ENCODE measurements around the gene CIPC.

Gene CIPC

DNA sequence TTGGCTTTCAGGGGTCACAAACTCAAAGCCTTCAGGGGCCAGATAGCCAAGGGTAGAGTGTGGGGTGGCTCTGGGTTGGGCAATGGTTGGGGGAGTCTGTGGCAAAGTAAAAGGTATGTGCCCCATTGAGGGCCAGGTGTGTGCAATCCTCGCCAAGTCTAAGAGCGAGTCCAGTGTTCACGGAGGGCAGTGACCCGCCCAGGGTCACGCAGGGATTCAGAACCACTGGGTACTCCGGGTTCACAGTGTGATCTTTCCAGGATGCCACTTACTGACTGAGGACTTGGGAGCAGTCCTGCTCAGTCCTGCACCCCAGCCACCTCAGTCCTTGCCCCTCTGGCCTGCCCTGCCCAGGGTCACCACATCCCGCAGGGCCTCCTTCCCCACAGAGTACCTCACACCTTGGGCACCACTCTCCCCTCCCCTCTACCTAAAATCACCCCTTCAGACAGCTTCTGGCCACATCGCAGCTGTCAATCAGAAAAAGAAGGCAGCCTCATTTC, 27.8 kb downstream of the CIPC start:
- no peak for DNase-seq (ENCODE audit: low read depth in 2 of 2)

GRCh38 chr14:77126461-77126990, 28.5 kb downstream of the CIPC start:
- no peak for DNase-seq (ENCODE audit: low read depth in 2 of 2)

DNA sequence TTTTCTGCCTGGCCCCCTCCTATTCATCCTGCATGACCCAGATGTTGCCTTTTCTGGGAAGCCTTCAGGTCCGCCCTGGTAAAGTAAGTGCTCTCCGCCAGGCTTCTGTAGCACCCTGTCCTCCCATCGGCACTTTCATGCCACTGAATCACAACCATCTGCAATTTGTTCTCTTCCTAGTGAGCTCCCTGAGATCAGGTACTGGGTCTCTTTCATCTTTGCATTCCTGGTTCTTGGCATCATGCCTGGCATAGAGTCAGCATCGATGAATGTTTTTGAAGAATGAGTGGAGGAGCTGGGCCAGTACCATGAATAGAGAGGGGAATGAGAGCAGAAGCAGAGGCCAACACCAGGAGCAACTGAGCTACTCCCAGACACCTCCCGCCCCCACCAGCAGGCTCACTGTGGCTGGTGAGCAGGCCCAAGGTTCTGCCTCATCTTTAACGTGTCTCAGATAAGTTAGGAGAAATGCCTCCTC, 30.4 kb downstream of the CIPC start:
- no peak for DNase-seq (ENCODE audit: low read depth in 2 of 2)

DNA sequence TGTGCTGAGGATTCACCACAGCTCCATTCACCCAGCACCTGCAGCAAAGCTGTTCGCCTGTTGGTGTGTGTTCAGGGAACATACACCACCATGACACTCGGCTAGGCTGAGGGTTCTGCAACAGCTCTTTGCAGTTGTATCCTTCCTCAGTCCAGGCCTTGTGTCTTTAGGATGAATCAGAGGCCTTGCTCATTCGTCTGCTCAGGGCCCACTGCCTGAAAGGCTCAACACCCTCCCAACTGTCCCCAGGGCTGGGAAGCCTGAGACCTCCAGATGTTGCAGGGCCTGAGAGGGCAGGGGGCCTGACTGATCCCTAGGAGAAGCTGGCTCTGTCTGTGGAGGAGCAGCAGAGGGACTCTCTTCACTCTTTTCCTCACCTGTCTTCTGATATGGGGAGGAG, 32.3 kb downstream of the CIPC start:
- DNase-seq (ENCODE audit: low read depth in 2 of 2), result no peak

DNA sequence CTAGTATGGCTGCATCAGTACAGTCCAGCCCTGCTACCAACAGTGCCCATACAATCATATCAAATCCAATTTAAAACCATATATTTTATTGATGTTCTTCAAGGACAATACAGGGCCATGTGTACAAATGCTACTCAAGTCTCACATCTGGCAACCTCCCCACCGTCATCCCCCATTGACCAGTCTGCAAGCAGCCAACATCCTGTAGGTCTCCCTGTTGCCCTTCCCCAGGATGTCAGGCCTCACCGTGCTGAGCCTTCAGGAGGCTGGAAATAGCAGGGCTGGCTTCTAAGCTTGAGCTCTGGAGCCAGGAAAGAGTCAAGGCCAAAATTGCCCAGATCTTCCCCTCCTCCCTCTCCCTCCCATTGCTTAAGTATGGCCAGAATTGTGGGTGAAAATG, 33.1 kb downstream of the CIPC start:
- DNase-seq (ENCODE audit: low read depth in 2 of 2), result no peak

DNA sequence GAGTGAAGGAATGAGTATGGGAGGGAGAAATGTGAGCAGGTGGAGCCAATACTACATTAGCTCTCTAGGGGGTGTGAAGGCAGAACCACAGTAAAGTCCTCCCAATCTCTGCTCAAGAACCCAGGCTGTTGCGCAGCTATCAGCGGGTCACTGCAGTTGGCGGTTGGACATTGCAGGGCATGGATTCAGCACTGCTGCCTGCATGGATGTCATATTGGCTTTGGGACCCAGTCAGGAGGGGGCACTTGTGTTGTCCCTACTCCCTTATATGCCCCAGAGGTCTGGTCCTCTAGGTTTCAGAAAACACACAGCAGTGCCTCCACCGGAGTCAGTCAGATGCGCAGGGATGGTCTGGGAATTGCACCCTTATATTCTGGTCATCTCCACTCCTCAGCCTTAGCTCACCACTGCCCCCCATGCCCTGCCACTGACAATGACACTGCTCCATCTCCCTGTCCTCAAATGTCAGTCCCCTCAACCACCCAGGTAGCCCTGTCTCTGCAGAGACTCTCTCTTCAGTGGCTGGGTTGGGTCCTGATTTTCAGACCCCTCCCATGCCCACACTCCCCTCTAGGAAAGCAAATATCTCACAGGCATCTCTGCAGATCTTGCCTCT, 33.9 kb downstream of the CIPC start:
- no peak for DNase-seq (ENCODE audit: low read depth in 2 of 2)

GRCh38 chr14:77133720-77134338, 35.8 kb downstream of the CIPC start:
- DNase-seq (ENCODE audit: low read depth in 2 of 2), result peak; percentile 33 to 38

- no peak for DNase-seq (ENCODE audit: low read depth in 2 of 2)
Observed at GRCh38 chr14:77139022-77139421, 41.0 kb downstream of the CIPC start.

- DNase-seq (ENCODE audit: low read depth in 2 of 2), result peak; percentile 41 to 48
Observed at GRCh38 chr14:77139540-77140358, 41.7 kb downstream of the CIPC start.

DNA sequence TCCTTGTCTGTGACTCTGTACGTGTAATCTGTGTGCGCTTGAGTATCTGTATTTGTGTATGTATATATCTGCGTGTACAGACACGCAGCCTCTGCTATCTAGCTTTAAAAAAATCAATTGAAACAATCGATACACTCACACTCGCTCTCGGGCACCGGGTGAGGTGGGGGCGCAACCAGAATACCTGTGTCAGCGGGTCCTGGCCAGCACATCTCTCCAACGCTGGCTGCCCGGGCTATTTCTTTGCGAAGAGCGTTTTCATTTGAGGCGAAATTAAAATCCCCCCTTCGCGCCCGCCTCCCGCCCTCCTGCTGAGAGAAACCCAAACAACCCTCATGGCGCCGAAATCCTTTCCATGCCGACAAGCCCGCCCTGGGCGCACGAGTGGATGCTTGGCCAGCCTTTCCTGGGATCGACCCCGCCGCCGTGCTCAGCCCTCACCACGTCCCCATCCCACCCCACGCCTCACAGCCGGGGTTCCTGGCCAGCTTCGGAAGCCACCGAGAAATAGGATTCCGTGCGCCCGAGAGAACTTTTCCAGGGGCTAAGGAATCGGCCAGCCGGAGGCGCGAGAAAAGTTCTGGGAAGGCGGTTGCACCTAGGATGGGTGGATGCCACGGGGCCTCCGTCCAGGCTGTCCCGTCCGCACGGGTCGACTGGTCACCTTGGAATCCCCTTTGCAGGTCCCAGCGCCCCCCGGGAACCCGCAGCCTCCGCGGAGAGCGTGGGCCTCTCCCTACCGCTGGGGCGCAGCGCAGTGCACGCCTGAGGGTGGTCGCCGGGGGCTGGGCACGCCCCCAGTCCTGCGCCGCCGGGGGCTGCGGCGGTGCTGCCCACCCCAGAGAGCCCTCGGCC, 42.5 kb downstream of the CIPC start:
- no peak for DNase-seq (ENCODE audit: low read depth in 2 of 2)

GRCh38 chr14:77141214-77142004, 43.4 kb downstream of the CIPC start, which contains the start of gene ZDHHC22:
ZDHHC22 (minus strand) TSS chr14:77141791; CDS start chr14:77139738, 2,053 bp downstream.
- no peak for DNase-seq (ENCODE audit: low read depth in 2 of 2)

DNA sequence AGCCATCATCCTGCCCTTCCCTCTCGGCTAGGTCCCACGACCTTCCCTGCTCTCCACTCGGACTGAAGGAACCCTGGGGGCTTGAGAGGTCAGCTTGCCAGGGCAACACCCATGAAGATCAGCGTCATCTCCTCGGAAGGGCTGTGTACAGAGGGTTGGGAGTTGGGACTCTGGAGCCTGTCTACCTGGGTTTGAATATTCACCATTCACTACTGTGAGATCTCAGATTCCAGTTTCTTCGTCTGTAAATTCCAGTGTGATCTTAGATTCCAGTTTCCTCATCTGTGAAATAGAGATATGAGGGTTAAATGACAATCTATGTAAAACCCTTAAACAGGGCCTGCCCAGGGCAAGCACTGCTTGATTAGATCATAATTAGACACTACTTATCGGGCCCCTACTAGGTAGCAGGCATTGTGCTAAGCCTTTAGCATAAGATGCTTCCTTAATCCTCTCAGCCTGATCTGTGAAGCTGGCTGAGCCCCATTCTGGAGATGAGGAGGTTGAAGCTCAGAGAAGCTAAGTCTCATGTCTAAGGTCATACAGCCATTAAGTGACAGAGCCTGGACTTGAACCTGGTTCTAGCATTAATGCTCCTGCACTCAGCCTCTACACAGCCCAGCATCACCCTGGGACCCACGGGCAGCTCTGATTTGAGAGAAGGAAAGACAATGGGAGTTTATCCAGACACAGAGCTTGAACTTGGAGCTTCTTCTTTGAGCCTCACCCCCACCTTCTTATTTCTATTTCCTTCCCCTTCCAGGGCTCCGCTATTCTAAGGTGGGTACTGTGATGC, 44.1 kb downstream of the CIPC start:
- DNase-seq (ENCODE audit: low read depth in 2 of 2), result no peak

DNA sequence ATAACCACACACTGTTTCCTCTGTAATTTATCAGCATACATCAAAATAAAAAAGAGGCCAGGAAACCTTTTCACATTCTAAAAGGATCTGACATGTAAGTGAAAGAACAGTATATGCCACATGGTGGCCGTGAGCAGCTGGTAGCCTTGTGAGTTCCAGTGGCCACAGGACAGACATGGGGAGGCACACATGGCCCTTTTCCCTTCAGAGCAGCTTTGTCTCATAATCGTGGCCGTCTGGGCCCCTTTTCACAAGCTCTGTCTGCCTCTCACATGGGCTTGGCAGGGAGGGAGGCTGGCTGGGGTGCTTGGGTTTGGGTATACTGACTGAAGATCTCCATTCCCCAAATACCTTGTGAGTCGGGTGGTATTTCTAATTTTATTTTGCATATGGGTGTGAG, 45.0 kb downstream of the CIPC start:
- DNase-seq (ENCODE audit: low read depth in 2 of 2), result no peak

DNA sequence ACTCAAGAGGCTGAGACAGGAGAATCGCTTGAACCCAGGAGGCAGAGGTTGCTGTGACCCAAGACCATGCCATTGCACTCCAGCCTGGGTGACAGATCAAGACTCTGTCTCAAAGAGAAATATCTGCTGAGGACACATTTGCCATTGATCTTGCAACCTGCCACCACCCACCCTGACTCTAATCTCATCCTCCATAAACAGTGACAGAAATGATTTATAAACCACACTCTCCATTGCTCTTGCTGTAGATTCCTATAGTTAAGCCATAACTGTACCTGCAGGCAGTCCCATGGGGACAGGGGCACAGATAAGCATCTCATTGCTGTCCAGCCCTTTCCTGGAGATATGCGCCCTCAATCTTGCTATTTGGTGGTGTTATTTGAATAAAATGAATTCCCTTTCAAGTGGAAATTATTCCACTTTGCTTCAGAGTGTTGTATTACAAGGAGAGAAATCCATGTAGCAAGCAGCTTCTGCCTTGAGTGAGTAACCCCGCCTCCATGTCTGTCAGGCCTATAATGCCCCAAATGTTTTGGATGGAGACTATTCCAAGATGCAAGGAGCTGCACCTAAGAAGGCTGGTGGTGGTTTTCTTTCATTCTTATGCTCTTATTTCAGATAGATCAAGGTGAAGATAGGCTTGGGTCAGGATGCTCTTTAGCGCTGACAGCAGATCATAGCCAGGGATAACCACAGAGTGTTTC, 46.5 kb downstream of the CIPC start:
- no peak for DNase-seq (ENCODE audit: low read depth in 2 of 2)

GRCh38 chr14:77145975-77146740, 48.1 kb downstream of the CIPC start:
- no peak for DNase-seq (ENCODE audit: low read depth in 2 of 2)

DNA sequence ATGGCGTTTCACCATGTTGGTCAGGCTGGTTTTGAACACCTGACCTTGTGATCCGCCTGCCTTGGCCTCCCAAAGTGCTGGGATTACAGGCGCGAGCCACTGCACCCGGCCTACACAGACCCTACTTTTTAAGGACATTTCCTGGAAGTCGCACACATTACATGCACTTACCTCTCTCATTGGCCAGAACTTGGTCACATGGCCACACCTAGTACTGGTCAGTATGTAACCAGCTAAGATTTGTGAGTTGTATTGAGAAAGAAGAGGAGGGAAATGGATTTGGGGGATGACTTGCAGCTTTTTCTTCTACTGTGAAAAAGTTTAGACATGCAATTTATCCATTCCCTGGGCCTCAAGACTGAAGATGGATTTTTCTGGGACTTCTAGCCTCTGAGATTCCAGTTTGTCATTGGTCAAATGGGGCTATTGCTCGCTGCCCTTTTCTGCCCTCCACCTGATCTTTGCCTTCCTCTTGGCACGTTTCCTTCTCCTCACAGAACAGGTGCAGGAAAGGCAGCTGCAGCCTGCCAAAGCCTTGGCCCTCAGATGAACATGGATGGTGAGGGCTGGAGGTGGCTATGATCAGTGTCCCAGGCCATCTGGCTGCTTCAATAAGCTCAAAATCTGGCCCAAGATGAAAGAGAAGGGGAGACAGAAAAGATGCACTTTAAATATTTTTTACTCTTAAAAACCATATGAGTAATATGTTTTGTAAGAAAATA, 50.6 kb downstream of the CIPC start:
- DNase-seq (ENCODE audit: low read depth in 2 of 2), result no peak

DNA sequence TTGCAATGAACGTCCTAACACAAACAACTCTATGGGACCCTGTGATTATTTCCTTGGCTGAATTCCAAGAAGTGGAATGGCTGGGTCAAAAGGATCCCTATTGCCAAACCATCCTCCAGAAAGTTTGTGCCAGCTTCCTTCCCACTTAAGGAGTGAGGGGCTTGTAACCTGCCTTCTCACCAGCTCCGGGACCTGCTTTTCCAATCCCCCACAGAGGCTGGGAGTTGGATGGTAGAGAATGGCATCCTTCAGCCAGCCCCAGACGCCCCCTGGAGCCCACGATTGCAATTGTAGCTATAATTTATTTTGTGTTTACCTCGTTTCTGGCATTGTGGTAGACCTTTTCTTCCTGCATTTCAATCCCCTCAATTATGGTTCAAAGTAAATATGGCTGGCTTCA, 53.2 kb downstream of the CIPC start:
- DNase-seq (ENCODE audit: low read depth in 2 of 2), result no peak

Measured in activated CD4-positive, alpha-beta T cell treated with anti-CD3 and anti-CD28 coated beads for 24 hours (primary cell).